HepG2 (cell line): ENCODE results near the gene MAPK6. TPM values are rescaled to one million over a fixed set of nuclear protein-coding genes. Genes with fewer than 3 reads are reported as not detected.

Experiments
- AFF4 ChIP-seq: sonication (generic); formaldehyde crosslinking; IDR thresholded peaks from 2 replicates; pipeline ENCODE4 v1.4.0; 2020; ENCODE audit warnings: missing genetic modification reagents
- CTCF ChIP-seq: sonication (generic); formaldehyde crosslinking; IDR thresholded peaks from 2 replicates; pipeline ENCODE4 v1.5.0; 2020; ENCODE audit warnings: mild to moderate bottlenecking, missing genetic modification reagents, moderate library complexity
- GFI1 ChIP-seq: sonication (generic); formaldehyde crosslinking; IDR thresholded peaks from 2 replicates; pipeline ENCODE4 v1.5.0; 2020; ENCODE audit warnings: missing genetic modification reagents, mild to moderate bottlenecking, borderline replicate concordance
- NFIB ChIP-seq: sonication (generic); formaldehyde crosslinking; IDR thresholded peaks from 2 replicates; pipeline ENCODE4 v1.9.0; 2021; ENCODE audit warnings: missing genetic modification reagents, mild to moderate bottlenecking, borderline replicate concordance
- SIN3A ChIP-seq: IDR thresholded peaks from 2 replicates; pipeline ENCODE4 v1.6.1; 2011; ENCODE audit warnings: low read depth, mild to moderate bottlenecking, control low read depth, low read length, borderline replicate concordance
- ZBTB14 ChIP-seq: sonication (generic); formaldehyde crosslinking; IDR thresholded peaks from 2 replicates; pipeline ENCODE4 v1.4.0; 2020; ENCODE audit warnings: missing genetic modification reagents
- ZBTB2 ChIP-seq: sonication (generic); formaldehyde crosslinking; IDR thresholded peaks from 2 replicates; pipeline ENCODE4 v1.8.0; 2022; ENCODE audit warnings: low read depth, missing genetic modification reagents
- ZBTB38 ChIP-seq: sonication (generic); formaldehyde crosslinking; IDR thresholded peaks from 2 replicates; pipeline ENCODE4 v1.5.1; 2020; ENCODE audit warnings: mild to moderate bottlenecking, missing genetic modification reagents
- ZNF142 ChIP-seq: sonication (generic); formaldehyde crosslinking; IDR thresholded peaks from 2 replicates; pipeline ENCODE4 v1.4.0; 2020; ENCODE audit warnings: missing genetic modification reagents
- ZNF224 ChIP-seq: sonication (generic); formaldehyde crosslinking; IDR thresholded peaks from 2 replicates; pipeline ENCODE4 v1.5.0; 2020; ENCODE audit warnings: mild to moderate bottlenecking, missing genetic modification reagents
- ZNF232 ChIP-seq: sonication (generic); formaldehyde crosslinking; IDR thresholded peaks from 2 replicates; pipeline ENCODE4 v1.4.0; 2020; ENCODE audit warnings: missing genetic modification reagents, borderline replicate concordance
- ZNF329 ChIP-seq: sonication (generic); formaldehyde crosslinking; IDR thresholded peaks from 2 replicates; pipeline ENCODE4 v1.9.0; 2021; ENCODE audit warnings: low read depth, mild to moderate bottlenecking, missing genetic modification reagents
- ZNF350 ChIP-seq: sonication (generic); formaldehyde crosslinking; IDR thresholded peaks from 2 replicates; pipeline ENCODE4 v1.4.0; 2020; ENCODE audit warnings: mild to moderate bottlenecking, low read depth, missing genetic modification reagents, borderline replicate concordance
- ZNF713 ChIP-seq: sonication (generic); formaldehyde crosslinking; IDR thresholded peaks from 2 replicates; pipeline ENCODE4 v1.4.0; 2020; ENCODE audit warnings: mild to moderate bottlenecking, missing genetic modification reagents
- polyA plus RNA-seq, 8 experiments: library from polyadenylated mRNA; depleted of rRNA in 3 of 8; stranded (reverse) in 7 of 8; unstranded in 1 of 8; fragments of >200 nt; fragmentation: Illumina TruSeq in 4 of 8; extraction: Trizol in 4 of 8; gene quantifications; 2 replicates each; pipeline versions ENCODE4 v1.2.1 to v1.2.3, GENCODE V29; 2011 to 2016; ENCODE audit warnings: low read depth in 4 of 8, missing spikeins in 1 of 8, mixed read lengths in 1 of 8; ENCODE audit not compliant: insufficient read depth in 1 of 8
- total RNA-seq, 5 experiments: library from RNA; depleted of rRNA; stranded (reverse); fragments of >200 nt; fragmentation: Illumina TruSeq; extraction: Trizol; gene quantifications; 2 replicates each; pipeline ENCODE4 v1.2.3, GENCODE V29; 2016; ENCODE audit warnings: low read depth in 1 of 5

The MAPK6 gene
- total and polyA plus RNA-seq, 2 of the 13 experiments (the other 11 are each of a cell fraction or from before 2014, with no cell fraction given), result 89.5 to 99.7 TPM

GRCh38 chr15:52008698-52009434, 10.2 kb upstream of the MAPK6 start (continued):
- TF ChIP-seq ZBTB2 (no peak; the same call in 1 of the 2 replicates), ZNF142 (CRISPR knock-in tag) (peak; percentile 69), ZNF350 (CRISPR knock-in tag) (no peak), ZBTB38 (no peak), CTCF (CRISPR knock-in tag) (no peak), ZNF232 (no peak), ZNF329 (CRISPR knock-in tag) (no peak), ZNF713 (no peak), ZNF224 (CRISPR knock-in tag) (no peak; the same call in 1 of the 2 replicates), AFF4 (CRISPR knock-in tag) (peak; percentile 32; the same call in 1 of the 2 replicates), NFIB (no peak), GFI1 (CRISPR knock-in tag) (peak; percentile 93), ZBTB14 (CRISPR knock-in tag) (no peak), SIN3A (no peak)
